Left lung (tissue), 10 donors: Measurements from ENCODE around the gene WFDC1. TPM values are rescaled to one million over a fixed set of nuclear protein-coding genes. Genes with fewer than 3 reads are reported as not detected.

ENCODE experiments used
- ATAC-seq: fragments of 200-7000 bp; cut with Tn5 transposase; one replicate; pipeline ENCODE4 v1.9.1; 2020; ENCODE audit warnings: moderate library complexity
- DNase-seq, 4 donors: peaks; one replicate each; pipeline ENCODE4 v3.0.0-alpha.2; 2013 to 2020
- H3K27ac ChIP-seq, 2 donors: fragments of 200-600 bp; sonication (generic) in 1 of 2; one replicate each; pipeline versions ENCODE4 v1.5.0 to v1.8.0; 2020 to 2021
- H3K27me3 ChIP-seq, 2 donors: fragments of 200-600 bp; sonication (generic) in 1 of 2; one replicate each; pipeline versions ENCODE4 v1.5.0 to v1.8.0; 2020 to 2021
- H3K36me3 ChIP-seq, 2 donors: fragments of 200-600 bp; sonication (generic) in 1 of 2; one replicate each; pipeline versions ENCODE4 v1.5.0 to v1.8.0; 2020 to 2021
- H3K4me1 ChIP-seq, 2 donors: fragments of 200-600 bp; one replicate each; pipeline ENCODE4 v1.8.0; 2021
- H3K4me3 ChIP-seq, 2 donors: fragments of 200-600 bp; sonication (generic) in 1 of 2; one replicate each; pipeline versions ENCODE4 v1.5.0 to v1.8.0; 2020 to 2021; ENCODE audit warnings: mild to moderate bottlenecking in 1 of 2
- H3K9me3 ChIP-seq, 2 donors: fragments of 200-600 bp; sonication (generic) in 1 of 2; one replicate each; pipeline versions ENCODE4 v1.5.0 to v1.8.0; 2020 to 2021
- CTCF ChIP-seq, 2 donors: fragments of 200-600 bp; sonication (generic) in 1 of 2; IDR thresholded peaks; one replicate each; pipeline versions ENCODE4 v1.5.0 to v1.8.0; 2021; ENCODE audit warnings: antibody characterized with exemption in 2 of 2
- intact Hi-C, 2 donors: fragments of 100-400 bp; cut with DNase I; formaldehyde crosslinking; loops; one replicate each; pipeline versions ENCODE4 v1.11.2 to v1.14.2; 2022
- polyA plus RNA-seq, 6 donors: library from polyadenylated mRNA; unstranded; fragments of 120-200 nt; gene quantifications; one replicate each; pipeline ENCODE4 v1.2.1, GENCODE V29; 2013; ENCODE audit not compliant: insufficient read length in 6 of 6
- total RNA-seq, 2 donors: library from RNA; stranded (reverse); fragmentation: NEBNext Ultra II Directional; extraction: Animal tissue kit (Norgen Biotek cat#: 25700); gene quantifications; one replicate each; pipeline ENCODE4 v1.2.1, GENCODE V29; 2021
- donor health status: DM: no; HTN: yes; CAD: no.
- donor health status: DM: no; HTN: no; CAD: no.

The WFDC1 gene
- total and polyA plus RNA-seq, 8 donors = 4.5 to 21.6 (median 6.9) TPM

- H3K36me3 ChIP-seq = no peaks in the 10 kb centered on the region
- no peaks in the 10 kb centered on the region for H3K9me3 ChIP-seq
- ATAC-seq = no peak
- H3K4me1 ChIP-seq = no peaks in the 10 kb centered on the region
- no peak overlapping the region for H3K27ac ChIP-seq
- DNase-seq = no peak
- peaks cover 0 to 10% of the 10 kb centered on the region in 2 donors for H3K27me3 ChIP-seq
- no peak for TF ChIP-seq CTCF (IDR thresholded peaks at IDR 0.05)
- no peak overlapping the region for H3K4me3 ChIP-seq
- intact Hi-C loops = no loop called here
These were observed 47.3 kb upstream of the WFDC1 start for GRCh38 chr16:84247331-84247730.

GRCh38 chr16:84247844-84248243 lies 46.8 kb upstream of the WFDC1 start:
- peaks cover 0 to 5% of the 10 kb centered on the region in 2 donors for H3K27me3 ChIP-seq
- H3K9me3 ChIP-seq = no peaks in the 10 kb centered on the region
- no peak overlapping the region for H3K27ac ChIP-seq
- no peak for ATAC-seq
- no peaks in the 10 kb centered on the region for H3K4me1 ChIP-seq
- intact Hi-C loops = no loop called here
- no peak for TF ChIP-seq CTCF (IDR thresholded peaks at IDR 0.05)
- H3K36me3 ChIP-seq = no peaks in the 10 kb centered on the region
- no peak for DNase-seq
- no peak overlapping the region for H3K4me3 ChIP-seq

- peaks cover 0 to 6% of the 10 kb centered on the region in 2 donors for H3K27me3 ChIP-seq
- no peaks in the 10 kb centered on the region for H3K4me1 ChIP-seq
- no peak for TF ChIP-seq CTCF (IDR thresholded peaks at IDR 0.05)
- H3K27ac ChIP-seq = no peak overlapping the region
- DNase-seq = no peak
- intact Hi-C loops = no loop called here
- no peak for ATAC-seq
- H3K9me3 ChIP-seq = peaks cover 0 to 9% of the 10 kb centered on the region in 2 donors
- no peaks in the 10 kb centered on the region for H3K36me3 ChIP-seq
- H3K4me3 ChIP-seq = no peak overlapping the region
These were observed 42.5 kb upstream of the WFDC1 start for GRCh38 chr16:84252184-84252583.

DNA sequence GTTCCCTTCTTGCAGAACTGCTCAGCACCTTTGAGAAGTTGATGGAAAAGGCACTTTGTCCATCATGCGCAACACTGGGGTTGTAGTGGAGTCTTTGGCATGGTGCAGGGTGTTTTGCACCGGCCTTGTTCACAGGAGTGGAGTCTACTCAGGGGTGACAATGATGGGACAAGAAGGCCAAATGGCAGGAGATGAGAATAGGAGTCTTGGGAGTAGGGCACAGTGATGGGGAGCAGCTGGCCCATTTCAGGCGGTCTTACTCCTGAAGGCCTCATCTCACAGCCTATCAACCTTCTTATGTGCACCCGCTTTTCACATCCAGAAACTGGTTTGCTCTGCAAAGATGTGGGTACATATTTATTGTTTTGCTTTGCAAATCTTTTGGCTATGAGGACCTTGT lies 41.5 kb upstream of the WFDC1 start:
- peaks cover 0 to 6% of the 10 kb centered on the region in 2 donors for H3K27me3 ChIP-seq
- no peak overlapping the region for H3K27ac ChIP-seq
- DNase-seq (no peak), ATAC-seq (no peak)
- no peaks in the 10 kb centered on the region for H3K4me1 ChIP-seq
- intact Hi-C loops = no loop called here
- H3K9me3 ChIP-seq = peaks cover 0 to 9% of the 10 kb centered on the region in 2 donors
- H3K36me3 ChIP-seq = no peaks in the 10 kb centered on the region
- TF ChIP-seq CTCF (IDR thresholded peaks at IDR 0.05) = no peak
- no peak overlapping the region for H3K4me3 ChIP-seq

DNA sequence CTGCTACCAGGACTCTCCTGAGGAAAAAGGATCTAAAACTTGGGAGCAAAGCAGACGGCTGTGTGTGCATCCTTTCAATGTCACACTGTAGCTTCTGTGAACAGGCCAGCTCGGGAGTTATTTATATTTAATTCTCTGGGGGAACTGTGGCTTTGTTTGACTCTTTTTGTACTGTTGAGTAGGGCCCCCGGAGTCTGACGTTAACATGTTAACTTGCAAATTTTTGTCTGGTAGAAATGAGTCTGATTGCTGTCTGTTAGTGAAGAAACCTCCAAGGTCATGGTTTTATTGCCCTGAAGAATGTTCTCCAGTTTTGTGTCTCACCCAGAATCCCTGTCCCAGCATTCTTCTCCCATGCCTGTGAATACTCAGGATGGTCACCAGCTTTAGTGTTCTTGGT lies 40.6 kb upstream of the WFDC1 start:
- intact Hi-C loops = no loop called here
- H3K27me3 ChIP-seq = peaks cover 0 to 6% of the 10 kb centered on the region in 2 donors
- H3K36me3 ChIP-seq = no peaks in the 10 kb centered on the region
- no peaks in the 10 kb centered on the region for H3K4me1 ChIP-seq
- no peak for TF ChIP-seq CTCF (IDR thresholded peaks at IDR 0.05)
- no peak overlapping the region for H3K27ac ChIP-seq
- H3K9me3 ChIP-seq = peaks cover 0 to 9% of the 10 kb centered on the region in 2 donors
- ATAC-seq (no peak), DNase-seq (no peak)
- H3K4me3 ChIP-seq = no peak overlapping the region
